Right atrium auricular region (tissue), 2 donors: ENCODE results near the gene HEXA. TPM values are rescaled to one million over a fixed set of nuclear protein-coding genes. Genes with fewer than 3 reads are reported as not detected.

Experiments
- DNase-seq: peaks from one replicate; pipeline ENCODE4 v3.0.0-alpha.2; 2019; ENCODE audit warnings: low spot score
- H3K27ac ChIP-seq, 2 donors: fragments of 200-600 bp; sonication (generic); 1 replicate in 1 of 2; 2 replicates in 1 of 2; pipeline ENCODE4 v1.5.1; 2016 to 2019
- H3K27me3 ChIP-seq, 2 donors: fragments of 200-600 bp; sonication (generic); one replicate each; pipeline versions ENCODE4 v1.5.1 to v1.6.0; 2017 to 2019
- H3K36me3 ChIP-seq: fragments of 200-600 bp; sonication (generic); one replicate; pipeline ENCODE4 v1.5.1; 2016
- H3K4me1 ChIP-seq, 2 donors: fragments of 200-600 bp; sonication (generic); one replicate each; pipeline versions ENCODE4 v1.5.1 to v1.6.0; 2017 to 2019
- H3K4me3 ChIP-seq, 2 donors: fragments of 200-600 bp; sonication (generic); 1 replicate in 1 of 2; 2 replicates in 1 of 2; pipeline ENCODE4 v1.5.1; 2017 to 2019; ENCODE audit warnings: mild to moderate bottlenecking in 1 of 2, moderate library complexity in 1 of 2
- H3K9me3 ChIP-seq, 2 donors: fragments of 200-600 bp; sonication (generic); one replicate each; pipeline ENCODE4 v1.5.1; 2019
- CTCF ChIP-seq, 2 donors: fragments of 200-600 bp; sonication (generic); IDR thresholded peaks; one replicate each; pipeline ENCODE4 v1.5.1; 2019; ENCODE audit warnings: antibody characterized with exemption in 2 of 2
- total RNA-seq, 2 donors: library from RNA; depleted of rRNA; stranded (reverse); fragments of >200 nt; gene quantifications; one replicate each; pipeline ENCODE4 v1.1.0, GENCODE V29; 2016

Gene HEXA
- total RNA-seq, 2 donors from 2014 or later: 50.4 to 64.3 TPM

GRCh38 chr15:72411544-72411943, 35.7 kb upstream of the HEXA start:
- no peaks in the 10 kb centered on the region for H3K4me1 ChIP-seq
- DNase-seq: no peak
- no peaks in the 10 kb centered on the region for H3K36me3 ChIP-seq
- no peak overlapping the region for H3K27ac ChIP-seq
- peaks cover 0 to 7% of the 10 kb centered on the region in 2 donors for H3K9me3 ChIP-seq
- H3K27me3 ChIP-seq: no peaks in the 10 kb centered on the region
- H3K4me3 ChIP-seq: no peak overlapping the region
- TF ChIP-seq CTCF (IDR thresholded peaks at IDR 0.05): no peak

GRCh38 chr15:72411111-72411510, 35.3 kb upstream of the HEXA start:
- H3K4me3 ChIP-seq: no peak overlapping the region
- DNase-seq: no peak
- no peak overlapping the region for H3K27ac ChIP-seq
- H3K9me3 ChIP-seq: peaks cover 0 to 7% of the 10 kb centered on the region in 2 donors
- TF ChIP-seq CTCF (IDR thresholded peaks at IDR 0.05): no peak
- H3K36me3 ChIP-seq: no peaks in the 10 kb centered on the region
- H3K27me3 ChIP-seq: no peaks in the 10 kb centered on the region
- no peaks in the 10 kb centered on the region for H3K4me1 ChIP-seq

GRCh38 chr15:72406936-72407335, 31.1 kb upstream of the HEXA start:
- H3K9me3 ChIP-seq: peaks cover 0 to 7% of the 10 kb centered on the region in 2 donors
- no peak overlapping the region for H3K27ac ChIP-seq
- no peak overlapping the region for H3K4me3 ChIP-seq
- no peak for TF ChIP-seq CTCF (IDR thresholded peaks at IDR 0.05)
- H3K27me3 ChIP-seq: no peaks in the 10 kb centered on the region
- no peak for DNase-seq
- no peaks in the 10 kb centered on the region for H3K36me3 ChIP-seq
- H3K4me1 ChIP-seq: no peaks in the 10 kb centered on the region

- DNase-seq: no peak
- Histone ChIP-seq H3K27me3 (no peaks in the 10 kb centered on the region), H3K9me3 (no peaks in the 10 kb centered on the region), H3K4me3 (no peak overlapping the region), H3K27ac (no peak overlapping the region), H3K36me3 (no peaks in the 10 kb centered on the region), H3K4me1 (no peaks in the 10 kb centered on the region)
- no peak for TF ChIP-seq CTCF (IDR thresholded peaks at IDR 0.05)
Observed at GRCh38 chr15:72404841-72405240, 29.0 kb upstream of the HEXA start.

- no peaks in the 10 kb centered on the region for H3K27me3 ChIP-seq
- no peak for TF ChIP-seq CTCF (IDR thresholded peaks at IDR 0.05)
- DNase-seq: no peak
Observed at GRCh38 chr15:72404356-72404755, 28.5 kb upstream of the HEXA start.

GRCh38 chr15:72402726-72403125, 26.9 kb upstream of the HEXA start:
- H3K4me3 ChIP-seq: no peak overlapping the region
- TF ChIP-seq CTCF (IDR thresholded peaks at IDR 0.05): no peak
- H3K9me3 ChIP-seq: no peaks in the 10 kb centered on the region
- DNase-seq: no peak
- H3K27ac ChIP-seq: no peak overlapping the region
- no peaks in the 10 kb centered on the region for H3K4me1 ChIP-seq
- H3K27me3 ChIP-seq: no peaks in the 10 kb centered on the region
- no peaks in the 10 kb centered on the region for H3K36me3 ChIP-seq

More at GRCh38 chr15:72404356-72404755, 28.5 kb upstream of the HEXA start:
- Histone ChIP-seq H3K4me1 (no peaks in the 10 kb centered on the region), H3K27ac (no peak overlapping the region), H3K36me3 (no peaks in the 10 kb centered on the region), H3K4me3 (no peak overlapping the region), H3K9me3 (no peaks in the 10 kb centered on the region)
